H1 (cell line): Measurements from ENCODE around the gene ZNF888. TPM values are rescaled to one million over a fixed set of nuclear protein-coding genes. Genes with fewer than 3 reads are reported as not detected.

ENCODE experiments used
- BCL11A ChIP-seq, 2 experiments: IDR thresholded peaks; one replicate each; pipeline ENCODE4 v1.6.1; 2011; ENCODE audit warnings: low read depth in 2 of 2, low read length in 2 of 2, mild to moderate bottlenecking in 2 of 2
- EP300 ChIP-seq, 2 experiments: IDR thresholded peaks; 1 replicate in 1 of 2; 2 replicates in 1 of 2; pipeline ENCODE4 v1.6.1; 2011 to 2012; ENCODE audit warnings: low read depth in 2 of 2, low read length in 2 of 2, mild to moderate bottlenecking in 2 of 2, borderline replicate concordance in 1 of 2, inconsistent platforms in 1 of 2, moderate library complexity in 1 of 2
- GTF2F1 ChIP-seq: IDR thresholded peaks from 2 replicates; pipeline ENCODE4 v1.6.1; 2012; ENCODE audit warnings: low read depth, low read length, improper control_type of control experiment, borderline replicate concordance
- JUND ChIP-seq: IDR thresholded peaks from 2 replicates; pipeline ENCODE4 v1.6.1; 2011; ENCODE audit warnings: mild to moderate bottlenecking, improper control_type of control experiment, low read length
- KDM1A ChIP-seq: fragments of 200-600, 300-600 bp; sonication (generic); IDR thresholded peaks from 2 replicates; pipeline ENCODE4 v1.7.1; 2016; ENCODE audit warnings: mild to moderate bottlenecking, low read length, borderline replicate concordance
- KDM4A ChIP-seq: IDR thresholded peaks from one replicate; pipeline ENCODE4 v1.7.1; 2012; ENCODE audit warnings: low read depth, mild to moderate bottlenecking, moderate library complexity, low read length, inconsistent platforms; ENCODE audit not compliant: severe bottlenecking
- MAFK ChIP-seq: IDR thresholded peaks from 2 replicates; pipeline ENCODE4 v1.6.1; 2012; ENCODE audit warnings: low read depth, mild to moderate bottlenecking, improper control_type of control experiment, low read length
- POLR2A ChIP-seq, 2 experiments: IDR thresholded peaks; 1 replicate in 1 of 2; 2 replicates in 1 of 2; pipeline ENCODE4 v1.6.1; 2011; ENCODE audit warnings: low read depth in 2 of 2, low read length in 2 of 2, mild to moderate bottlenecking in 2 of 2; ENCODE audit errors: control extremely low read depth in 1 of 2
- POU5F1 ChIP-seq: IDR thresholded peaks from 2 replicates; pipeline ENCODE4 v1.6.1; 2011; ENCODE audit warnings: low read depth, mild to moderate bottlenecking, low read length, moderate library complexity
- RFX5 ChIP-seq: IDR thresholded peaks from 2 replicates; pipeline ENCODE4 v1.6.1; 2011; ENCODE audit warnings: low read depth, low read length, improper control_type of control experiment, borderline replicate concordance
- SAP30 ChIP-seq: fragments of 300-600 bp; sonication (generic); IDR thresholded peaks from 2 replicates; pipeline ENCODE4 v1.7.1; 2012; ENCODE audit warnings: low read length, moderate library complexity, mild to moderate bottlenecking, inconsistent platforms; ENCODE audit not compliant: insufficient read depth, insufficient replicate concordance
- SIN3A ChIP-seq, 2 experiments: IDR thresholded peaks in 1 of 2; conservative IDR thresholded peaks in 1 of 2; 2 replicates each; pipeline ENCODE4 v1.6.1; 2011 to 2012; ENCODE audit warnings: low read length in 2 of 2, improper control_type of control experiment in 1 of 2, low read depth in 1 of 2, mild to moderate bottlenecking in 1 of 2
- SIX5 ChIP-seq: IDR thresholded peaks from 2 replicates; pipeline ENCODE4 v1.6.1; 2011; ENCODE audit warnings: mild to moderate bottlenecking, low read depth, low read length
- SP2 ChIP-seq: IDR thresholded peaks from 2 replicates; pipeline ENCODE4 v1.6.1; 2012; ENCODE audit warnings: mild to moderate bottlenecking, low read length, inconsistent platforms
- SP4 ChIP-seq: IDR thresholded peaks from 2 replicates; pipeline ENCODE4 v1.6.1; 2012; ENCODE audit warnings: low read length, inconsistent platforms
- SRF ChIP-seq: IDR thresholded peaks from 2 replicates; pipeline ENCODE4 v1.6.1; 2011; ENCODE audit warnings: mild to moderate bottlenecking, low read depth, low read length, moderate library complexity
- SUZ12 ChIP-seq: fragments of 200-600 bp; sonication (generic); IDR thresholded peaks from 2 replicates; pipeline ENCODE4 v1.6.1; 2012; ENCODE audit warnings: mild to moderate bottlenecking, inconsistent platforms, low read length, moderate library complexity, mixed read lengths
- TEAD4 ChIP-seq: IDR thresholded peaks from 2 replicates; pipeline ENCODE4 v1.6.1; 2012; ENCODE audit warnings: low read depth, low read length, inconsistent platforms, mixed read lengths
- polyA plus RNA-seq, 7 experiments: library from polyadenylated mRNA; depleted of rRNA in 3 of 7; stranded (reverse) in 5 of 7; unstranded in 2 of 7; fragments of >200 nt in 5 of 7; fragments of 200-250 nt in 2 of 7; gene quantifications; 1 replicate in 5 of 7; 2 replicates in 1 of 7; 4 replicates in 1 of 7; pipeline versions ENCODE4 v1.2.1 to v1.2.3, GENCODE V29; 2011 to 2013; ENCODE audit warnings: missing spikeins in 2 of 7, mixed read lengths in 2 of 7
- total RNA-seq: library from RNA; stranded (reverse); fragmentation: NEBNext Ultra II Directional; extraction: Animal tissue kit (Norgen Biotek cat#: 25700); gene quantifications from 2 replicates; pipeline ENCODE4 v1.2.1, GENCODE V29; 2021
- TF ChIP-seq, protein P1 (sequence below): IDR thresholded peaks from 2 replicates; pipeline ENCODE4 v1.6.1; 2011; ENCODE audit warnings: low read length, improper control_type of control experiment
- TF ChIP-seq, protein P2 (sequence below): IDR thresholded peaks from 2 replicates; pipeline ENCODE4 v1.6.1; 2012; ENCODE audit warnings: inconsistent platforms

Gene ZNF888
- total and polyA plus RNA-seq, 2 of the 8 experiments (the other 6 are each of a cell fraction or from before 2014, with no cell fraction given), result 1.1 to 8.6 TPM

DNA sequence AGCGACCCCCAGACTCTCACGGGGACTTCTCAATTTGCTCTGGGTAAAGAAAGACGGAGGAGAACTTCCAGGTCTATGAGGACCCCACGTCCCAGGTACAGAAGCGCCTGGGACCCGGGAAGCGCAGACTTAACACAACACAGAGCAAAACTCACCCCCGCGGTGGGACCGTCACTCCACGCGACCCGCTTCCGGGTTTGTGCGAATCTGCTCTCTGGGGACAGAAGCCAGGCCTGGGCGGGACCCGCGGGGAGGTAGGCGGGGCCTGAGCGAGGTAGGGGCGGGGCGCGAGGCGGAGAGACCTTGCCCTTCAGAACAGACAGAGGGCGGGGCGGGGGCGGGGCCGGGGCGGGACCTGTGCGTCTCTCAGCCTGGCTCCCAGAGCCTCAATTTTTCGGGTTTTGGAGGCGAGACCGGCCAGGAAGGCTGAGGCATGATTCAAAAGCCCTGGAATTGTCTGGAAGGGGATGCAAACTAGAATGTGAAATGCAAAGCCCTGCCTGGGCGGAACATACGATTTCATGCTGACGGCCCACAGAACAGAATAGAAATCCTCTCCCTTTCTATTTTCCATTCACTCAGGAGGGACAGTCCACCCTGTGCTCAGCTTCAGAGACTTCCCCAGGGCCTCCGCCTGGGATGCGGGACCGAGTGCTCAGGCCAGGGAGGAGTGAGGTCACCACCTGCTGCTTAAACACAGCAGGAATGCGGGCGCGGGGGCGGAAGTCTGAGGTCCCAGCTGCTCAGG lies 19.3 kb upstream of the ZNF888 start (continued):
- TF ChIP-seq EP300 (IDR thresholded peaks at IDR 0.05; ENCODE audit: borderline replicate concordance in 1 of 2, low read depth in 2 of 2, low read length in 2 of 2), result no peak
- no peak; a peak in 1 of 4 replicates for TF ChIP-seq SIN3A (conservative IDR thresholded peaks at IDR 0.05 in 1 of 2, IDR thresholded peaks at IDR 0.05 in 1 of 2; ENCODE audit: low read depth in 1 of 2, low read length in 2 of 2)
- TF ChIP-seq SUZ12, result no peak
- peak; percentile 44 for TF ChIP-seq KDM4A
- no peak for TF ChIP-seq SRF
- TF ChIP-seq, protein P1, sequence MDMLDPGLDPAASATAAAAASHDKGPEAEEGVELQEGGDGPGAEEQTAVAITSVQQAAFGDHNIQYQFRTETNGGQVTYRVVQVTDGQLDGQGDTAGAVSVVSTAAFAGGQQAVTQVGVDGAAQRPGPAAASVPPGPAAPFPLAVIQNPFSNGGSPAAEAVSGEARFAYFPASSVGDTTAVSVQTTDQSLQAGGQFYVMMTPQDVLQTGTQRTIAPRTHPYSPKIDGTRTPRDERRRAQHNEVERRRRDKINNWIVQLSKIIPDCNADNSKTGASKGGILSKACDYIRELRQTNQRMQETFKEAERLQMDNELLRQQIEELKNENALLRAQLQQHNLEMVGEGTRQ, result no peak
- peak; percentile 25; the same call in 1 of the 2 replicates for TF ChIP-seq JUND
- TF ChIP-seq KDM1A, result no peak
- no peak for TF ChIP-seq POU5F1
- TF ChIP-seq TEAD4, result peak; percentile 60; the same call in 1 of the 2 replicates
- no peak for TF ChIP-seq MAFK
- no peak for TF ChIP-seq SP4
- no peak for TF ChIP-seq RFX5
- TF ChIP-seq POLR2A (IDR thresholded peaks at IDR 0.05; ENCODE audit: control extremely low read depth in 1 of 2, low read depth in 2 of 2, low read length in 2 of 2), result peak; percentile 63 to 85
- no peak for TF ChIP-seq BCL11A (IDR thresholded peaks at IDR 0.05; ENCODE audit: low read depth in 2 of 2, low read length in 2 of 2)
- TF ChIP-seq SP2, result no peak
- TF ChIP-seq SAP30, result peak; percentile 16
- TF ChIP-seq, protein P2, sequence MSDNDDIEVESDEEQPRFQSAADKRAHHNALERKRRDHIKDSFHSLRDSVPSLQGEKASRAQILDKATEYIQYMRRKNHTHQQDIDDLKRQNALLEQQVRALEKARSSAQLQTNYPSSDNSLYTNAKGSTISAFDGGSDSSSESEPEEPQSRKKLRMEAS, result no peak
- no peak for TF ChIP-seq GTF2F1
- no peak for TF ChIP-seq SIX5
